IPS-18c (cell line): ENCODE results near the gene TMEM63B.

Experiments
- H3K4me3 ChIP-seq: 2 replicates; pipeline ENCODE4 v1.7.0; 2013; ENCODE audit warnings: low read depth, mild to moderate bottlenecking, low read length, moderate library complexity; ENCODE audit not compliant: insufficient read depth
- H3K9me3 ChIP-seq: one replicate; pipeline ENCODE4 v1.6.1; 2013; ENCODE audit warnings: mild to moderate bottlenecking, low read length, moderate library complexity; ENCODE audit not compliant: control insufficient read depth, insufficient read depth

TMEM63B gene

DNA sequence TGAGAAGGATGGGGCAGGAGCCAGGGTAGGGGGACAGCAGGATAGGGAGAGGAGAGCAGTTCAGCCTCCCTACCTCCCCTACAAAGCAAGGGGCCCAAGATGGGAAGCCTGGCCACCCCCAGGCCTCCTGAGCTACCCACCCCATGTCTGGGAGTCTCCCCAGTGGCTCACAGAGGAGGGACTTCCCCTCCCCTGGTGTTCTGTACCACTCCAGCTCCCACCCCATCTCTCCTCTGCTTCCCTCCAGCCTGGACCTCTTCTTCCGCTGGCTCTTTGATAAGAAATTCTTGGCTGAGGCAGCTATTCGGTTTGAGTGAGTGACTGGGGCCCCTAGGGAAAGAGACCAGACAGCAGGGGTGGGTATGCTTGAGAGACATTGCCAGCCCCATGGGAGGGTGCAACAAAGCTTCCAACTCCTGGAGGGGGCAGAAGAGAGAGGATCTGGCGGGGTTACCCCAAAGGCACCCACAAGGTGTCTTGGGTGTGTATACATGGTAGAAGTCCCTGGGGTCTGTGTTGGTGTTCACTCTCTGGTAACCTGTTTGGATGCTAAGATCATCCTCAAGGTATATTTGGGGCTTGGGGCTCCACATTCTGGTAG is 23.1 kb downstream of the TMEM63B start:
- Histone ChIP-seq H3K9me3 (no peaks in the 10 kb centered on the region), H3K4me3 (no peak overlapping the region)

GRCh38 chr6:44151348-44152108 is 24.2 kb downstream of the TMEM63B start:
- H3K4me3 ChIP-seq, result no peak overlapping the region
- no peaks in the 10 kb centered on the region for H3K9me3 ChIP-seq

DNA sequence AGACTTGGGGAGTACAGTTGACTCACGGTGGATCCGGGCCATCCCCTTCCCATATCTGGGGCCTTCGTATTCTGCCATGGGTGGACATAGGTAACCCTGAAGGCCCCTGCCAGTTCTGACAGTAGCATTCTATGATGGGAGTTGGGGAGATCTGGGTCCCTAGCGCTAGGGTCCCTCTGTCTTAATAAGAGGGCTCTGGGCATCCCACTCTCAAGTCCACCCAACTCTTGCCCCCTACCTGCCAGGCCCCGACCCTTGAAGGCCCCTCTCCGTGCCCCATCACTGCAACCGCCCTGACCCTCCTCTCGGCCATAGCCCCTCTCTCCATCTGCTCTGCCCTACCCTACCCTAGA is 24.7 kb downstream of the TMEM63B start:
- Histone ChIP-seq H3K4me3 (no peak overlapping the region), H3K9me3 (peaks cover 2% of the 10 kb centered on the region)

GRCh38 chr6:44152533-44152932 is 25.2 kb downstream of the TMEM63B start:
- Histone ChIP-seq H3K4me3 (no peak overlapping the region), H3K9me3 (peaks cover 2% of the 10 kb centered on the region)

GRCh38 chr6:44154067-44154466 is 26.7 kb downstream of the TMEM63B start:
- H3K4me3 ChIP-seq, result no peak overlapping the region
- H3K9me3 ChIP-seq, result peaks cover 2% of the 10 kb centered on the region

GRCh38 chr6:44156494-44157151 is 29.3 kb downstream of the TMEM63B start:
- H3K9me3 ChIP-seq, result peaks cover 2% of the 10 kb centered on the region
- H3K4me3 ChIP-seq, result no peak overlapping the region

- H3K9me3 ChIP-seq, result peaks cover 2% of the 10 kb centered on the region
- H3K4me3 ChIP-seq, result no peak overlapping the region
Measured at GRCh38 chr6:44157152-44157521, 29.8 kb downstream of the TMEM63B start.

GRCh38 chr6:44158770-44159228 is 31.4 kb downstream of the TMEM63B start, which contains the start of gene CAPN11:
Gene CAPN11, plus strand, starts transcription at chr6:44158820. Its CDS starts 29 bp downstream, at chr6:44158849.
- Histone ChIP-seq H3K4me3 (no peak within 1 kb of the TSS; the same call in 1 of the 2 replicates), H3K9me3 (peaks cover 2% of the 10 kb centered on the region)

DNA sequence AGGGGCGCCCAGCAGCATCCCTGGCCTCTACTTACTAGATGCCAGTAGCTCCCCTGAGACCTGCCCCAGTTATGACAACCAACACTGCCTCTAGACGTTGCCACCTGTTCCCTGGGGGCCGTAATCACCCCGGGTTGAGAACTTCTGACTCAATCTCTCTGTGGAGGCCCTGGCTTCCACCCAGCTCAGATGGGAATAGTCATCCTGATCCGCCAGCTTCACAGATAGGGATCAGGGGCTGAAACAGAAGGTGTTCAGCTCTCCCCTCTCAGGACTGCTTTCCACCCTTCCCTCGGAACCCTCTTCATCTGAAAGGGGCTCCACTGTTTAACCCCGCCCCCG is 34.6 kb downstream of the TMEM63B start:
- H3K9me3 ChIP-seq, result peaks cover 2% of the 10 kb centered on the region
- H3K4me3 ChIP-seq, result no peak overlapping the region

DNA sequence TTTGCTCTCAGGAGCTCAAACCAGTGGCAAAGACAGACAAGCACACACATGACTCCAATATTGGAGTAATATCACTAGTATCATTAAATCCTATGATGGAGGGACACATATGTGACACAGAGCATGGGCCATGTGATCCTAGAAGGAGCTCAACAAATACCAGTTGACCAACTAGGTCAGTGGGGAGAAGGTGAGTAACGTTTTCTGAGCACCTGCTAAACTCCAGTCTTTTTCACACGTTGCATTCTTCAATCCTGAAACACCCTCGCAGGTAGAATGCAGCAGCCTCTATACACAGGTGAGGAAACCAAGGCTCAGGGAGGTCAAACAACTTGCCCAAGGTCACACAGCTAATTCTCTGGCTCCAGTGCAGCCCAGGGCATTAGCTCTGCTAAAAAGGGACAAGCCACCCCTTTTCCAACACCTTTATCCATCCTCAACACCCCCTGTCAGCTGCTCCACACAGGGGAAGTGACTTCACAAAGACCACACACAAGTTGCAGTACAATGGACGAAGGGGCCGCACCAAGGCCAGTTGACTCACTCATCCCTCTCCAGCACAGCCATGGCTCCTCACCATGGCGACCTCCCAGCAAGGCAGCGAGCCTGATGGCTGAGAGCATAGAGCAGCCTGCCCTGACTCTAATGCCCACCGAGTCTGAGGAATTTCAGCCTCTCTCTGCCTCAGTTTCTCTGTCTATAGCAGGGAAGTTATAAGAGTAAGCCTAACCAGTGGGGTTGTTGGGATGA is 35.7 kb downstream of the TMEM63B start:
- H3K9me3 ChIP-seq, result peaks cover 2% of the 10 kb centered on the region
- no peak overlapping the region for H3K4me3 ChIP-seq

GRCh38 chr6:44166116-44166515 is 38.8 kb downstream of the TMEM63B start:
- Histone ChIP-seq H3K4me3 (no peak overlapping the region), H3K9me3 (peaks cover 2% of the 10 kb centered on the region)

- Histone ChIP-seq H3K4me3 (no peak overlapping the region), H3K9me3 (peaks cover 2% of the 10 kb centered on the region)
Measured at GRCh38 chr6:44166591-44167184, 39.3 kb downstream of the TMEM63B start.

DNA sequence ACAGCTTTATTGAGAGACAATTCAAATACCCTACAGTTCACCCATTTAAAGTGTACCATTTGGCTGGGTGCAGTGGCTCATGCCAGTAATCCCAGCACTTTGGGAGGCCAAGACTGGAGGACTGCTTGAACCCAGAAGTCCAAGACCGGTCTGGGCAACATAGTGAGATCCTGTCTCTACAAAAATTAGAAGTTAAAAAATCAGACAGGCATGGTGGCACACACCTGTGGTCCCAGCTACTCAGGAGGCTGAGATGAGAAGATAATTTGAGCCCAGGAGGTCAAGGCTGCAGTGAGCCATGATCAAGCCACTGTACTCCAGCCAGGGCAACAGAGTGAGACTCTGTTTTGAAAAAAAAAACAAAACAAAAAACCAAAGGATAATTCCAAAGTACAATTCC is 40.2 kb downstream of the TMEM63B start:
- H3K4me3 ChIP-seq, result no peak overlapping the region
- peaks cover 2% of the 10 kb centered on the region for H3K9me3 ChIP-seq

DNA sequence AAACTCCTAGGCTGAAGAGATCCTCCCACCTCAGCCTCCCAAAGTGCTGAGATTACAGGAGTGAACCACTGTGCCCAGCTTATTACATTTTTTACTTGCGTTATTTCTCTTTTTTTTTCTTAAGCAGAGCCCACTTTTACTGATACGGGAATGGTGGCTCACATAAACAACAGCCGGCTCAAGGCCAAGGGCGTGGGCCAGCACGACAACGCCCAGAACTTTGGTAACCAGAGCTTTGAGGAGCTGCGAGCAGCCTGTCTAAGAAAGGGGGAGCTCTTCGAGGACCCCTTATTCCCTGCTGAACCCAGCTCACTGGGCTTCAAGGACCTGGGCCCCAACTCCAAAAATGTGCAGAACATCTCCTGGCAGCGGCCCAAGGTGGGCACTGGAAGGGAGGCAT is 41.8 kb downstream of the TMEM63B start:
- H3K9me3 ChIP-seq, result peaks cover 2% of the 10 kb centered on the region
- no peak overlapping the region for H3K4me3 ChIP-seq

DNA sequence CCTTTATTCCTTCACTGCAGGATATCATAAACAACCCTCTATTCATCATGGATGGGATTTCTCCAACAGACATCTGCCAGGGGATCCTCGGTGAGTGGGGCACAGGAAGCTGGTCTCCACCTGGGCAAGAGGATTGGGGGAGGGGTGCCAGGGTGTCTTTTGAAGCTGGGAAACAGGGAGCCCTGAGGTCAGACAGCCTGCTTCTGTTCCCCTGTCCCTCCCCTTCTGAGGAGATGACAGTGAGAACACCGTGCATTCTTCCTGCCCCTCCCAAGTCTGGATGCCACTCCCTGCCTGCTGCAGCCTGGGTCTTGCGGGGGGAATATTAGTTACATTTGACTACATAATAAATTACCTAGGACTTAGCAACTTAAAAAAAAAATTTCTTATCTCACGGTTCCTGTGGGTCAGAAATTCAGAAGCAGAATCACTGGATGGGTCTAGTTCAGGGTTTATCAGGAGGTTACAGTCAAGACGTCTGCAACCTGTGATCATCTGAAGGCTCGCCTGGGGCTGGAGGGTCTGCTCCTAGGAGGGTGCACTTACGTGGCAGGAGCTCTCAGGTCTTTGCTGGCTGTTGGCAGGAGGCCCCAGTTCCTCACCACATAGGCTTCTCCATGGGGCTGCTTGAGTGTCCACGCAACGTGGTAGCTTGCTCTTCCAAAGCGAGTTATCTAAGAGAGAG is 42.7 kb downstream of the TMEM63B start:
- H3K9me3 ChIP-seq, result peaks cover 2% of the 10 kb centered on the region
- no peak overlapping the region for H3K4me3 ChIP-seq

DNA sequence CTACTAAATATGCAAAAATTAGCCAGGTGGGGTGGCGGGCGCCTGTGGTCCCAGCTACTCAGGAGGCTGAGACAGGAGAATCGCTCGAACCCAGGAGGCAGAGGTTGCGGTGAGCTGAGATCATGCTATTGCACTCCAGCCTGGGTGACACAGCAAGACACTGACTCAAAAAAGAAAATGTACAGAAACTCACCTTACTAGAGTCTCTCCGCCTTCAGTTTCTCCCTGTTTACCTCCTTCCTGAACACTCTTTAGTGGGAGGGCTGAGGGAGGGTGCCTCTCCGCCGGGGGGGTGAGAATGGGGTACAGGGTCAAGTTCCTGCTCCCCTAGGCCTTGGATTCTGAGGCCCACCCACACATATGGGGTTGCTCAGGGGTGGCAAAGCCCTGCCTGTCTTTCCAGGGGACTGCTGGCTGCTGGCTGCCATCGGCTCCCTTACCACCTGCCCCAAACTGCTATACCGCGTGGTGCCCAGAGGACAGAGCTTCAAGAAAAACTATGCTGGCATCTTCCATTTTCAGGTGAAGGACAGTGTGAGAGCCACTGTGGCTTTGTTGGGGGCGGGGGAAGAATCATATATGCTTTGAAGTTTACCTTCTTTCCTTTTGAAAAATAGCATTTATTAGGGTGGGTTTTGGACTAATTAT is 44.7 kb downstream of the TMEM63B start:
- no peak overlapping the region for H3K4me3 ChIP-seq

More for the DNA sequence above, 44.7 kb downstream of the TMEM63B start:
- H3K9me3 ChIP-seq, result no peaks in the 10 kb centered on the region
